DND-41 (cell line): ENCODE measurements around the gene GDPGP1.
A peak's percentile ranks its signal among the peaks of the same experiment; 100 is the strongest.
"Not testable (repeated sequence)": the region's sequence is repeated elsewhere in the genome, so short reads cannot be mapped to it uniquely, and the experiment has no call there.

Experiments
- ATAC-seq: fragments of 200-7000 bp; cut with Tn5 transposase; 3 replicates; pipeline ENCODE4 v1.9.1; 2021; ENCODE audit warnings: low read depth; ENCODE audit not compliant: insufficient read depth
- DNase-seq: peaks from one replicate; pipeline ENCODE4 v3.0.0-alpha.2; 2020
- H2AFZ ChIP-seq: 2 replicates; pipeline ENCODE4 v1.6.0; 2012; ENCODE audit warnings: low read depth, low read length
- H3K27ac ChIP-seq: 2 replicates; pipeline ENCODE4 v1.5.1; 2012; ENCODE audit warnings: low read length, inconsistent platforms
- H3K27me3 ChIP-seq: fragments of 200-600 bp; sonication (generic); 2 replicates; pipeline ENCODE4 v1.6.0; 2012; ENCODE audit warnings: low read length, mild to moderate bottlenecking, inconsistent platforms; ENCODE audit not compliant: insufficient read depth, poor library complexity
- H3K36me3 ChIP-seq: 2 replicates; pipeline ENCODE4 v1.5.1; 2012; ENCODE audit warnings: low read length, inconsistent platforms; ENCODE audit not compliant: insufficient read depth
- H3K4me1 ChIP-seq: 2 replicates; pipeline ENCODE4 v1.5.1; 2012; ENCODE audit warnings: mild to moderate bottlenecking, low read length; ENCODE audit not compliant: insufficient read depth
- H3K4me2 ChIP-seq: 2 replicates; pipeline ENCODE4 v1.6.0; 2012; ENCODE audit warnings: mild to moderate bottlenecking, moderate library complexity, low read length, inconsistent platforms; ENCODE audit not compliant: insufficient read depth
- H3K4me3 ChIP-seq, 2 experiments: fragments of 200-600 bp in 1 of 2; shearing (Covaris generic) in 1 of 2; 2 replicates each; pipeline ENCODE4 v1.5.1; 2012 to 2016; ENCODE audit warnings: inconsistent platforms in 2 of 2, low read length in 2 of 2, mild to moderate bottlenecking in 2 of 2, low read depth in 1 of 2, moderate library complexity in 1 of 2
- H3K79me2 ChIP-seq: 2 replicates; pipeline ENCODE4 v1.6.0; 2012; ENCODE audit warnings: low read length, inconsistent platforms; ENCODE audit not compliant: insufficient read depth
- H3K9ac ChIP-seq: 2 replicates; pipeline ENCODE4 v1.6.0; 2012; ENCODE audit warnings: low read depth, mild to moderate bottlenecking, inconsistent platforms, low read length, moderate library complexity
- H3K9me3 ChIP-seq: 2 replicates; pipeline ENCODE4 v1.5.1; 2012; ENCODE audit warnings: low read length, moderate library complexity, mild to moderate bottlenecking, inconsistent platforms; ENCODE audit not compliant: insufficient read depth, severe bottlenecking
- H4K20me1 ChIP-seq: 2 replicates; pipeline ENCODE4 v1.6.0; 2012; ENCODE audit warnings: low read length; ENCODE audit not compliant: insufficient read depth
- EZH2 ChIP-seq: IDR thresholded peaks from 3 replicates; pipeline ENCODE4 v1.6.1; 2012; ENCODE audit warnings: borderline replicate concordance, low read depth, mild to moderate bottlenecking, moderate library complexity, low read length, inconsistent platforms; ENCODE audit not compliant: severe bottlenecking
- TF ChIP-seq, protein P1 (sequence below): IDR thresholded peaks from 2 replicates; pipeline ENCODE4 v1.5.1; 2012; ENCODE audit warnings: borderline replicate concordance, low read length, moderate library complexity, mild to moderate bottlenecking; ENCODE audit not compliant: poor library complexity, severe bottlenecking; ENCODE audit errors: extremely low read depth

The GDPGP1 gene

GRCh38 chr15:90293040-90293810, 59.2 kb downstream of the GDPGP1 start:
- not testable (repeated sequence) for H3K9me3 ChIP-seq, ATAC-seq, H3K27me3 ChIP-seq, H3K79me2 ChIP-seq, H3K4me2 ChIP-seq, H3K36me3 ChIP-seq, H4K20me1 ChIP-seq, H3K4me1 ChIP-seq, H3K4me3 ChIP-seq, H3K9ac ChIP-seq, H3K27ac ChIP-seq
- TF ChIP-seq, protein P1, sequence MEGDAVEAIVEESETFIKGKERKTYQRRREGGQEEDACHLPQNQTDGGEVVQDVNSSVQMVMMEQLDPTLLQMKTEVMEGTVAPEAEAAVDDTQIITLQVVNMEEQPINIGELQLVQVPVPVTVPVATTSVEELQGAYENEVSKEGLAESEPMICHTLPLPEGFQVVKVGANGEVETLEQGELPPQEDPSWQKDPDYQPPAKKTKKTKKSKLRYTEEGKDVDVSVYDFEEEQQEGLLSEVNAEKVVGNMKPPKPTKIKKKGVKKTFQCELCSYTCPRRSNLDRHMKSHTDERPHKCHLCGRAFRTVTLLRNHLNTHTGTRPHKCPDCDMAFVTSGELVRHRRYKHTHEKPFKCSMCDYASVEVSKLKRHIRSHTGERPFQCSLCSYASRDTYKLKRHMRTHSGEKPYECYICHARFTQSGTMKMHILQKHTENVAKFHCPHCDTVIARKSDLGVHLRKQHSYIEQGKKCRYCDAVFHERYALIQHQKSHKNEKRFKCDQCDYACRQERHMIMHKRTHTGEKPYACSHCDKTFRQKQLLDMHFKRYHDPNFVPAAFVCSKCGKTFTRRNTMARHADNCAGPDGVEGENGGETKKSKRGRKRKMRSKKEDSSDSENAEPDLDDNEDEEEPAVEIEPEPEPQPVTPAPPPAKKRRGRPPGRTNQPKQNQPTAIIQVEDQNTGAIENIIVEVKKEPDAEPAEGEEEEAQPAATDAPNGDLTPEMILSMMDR, result peak; percentile 75
- peak overlapping the region; percentile 38; the same call in 1 of the 2 replicates for H2AFZ ChIP-seq
- peak; percentile 67 for DNase-seq

- H2AFZ ChIP-seq, result no peak overlapping the region
- H3K36me3 ChIP-seq, result no peaks in the 10 kb centered on the region
- ATAC-seq (no peak), DNase-seq (no peak)
- no peak overlapping the region for H3K4me2 ChIP-seq
- H3K4me3 ChIP-seq, result no peak overlapping the region
- H3K79me2 ChIP-seq, result no peaks in the 10 kb centered on the region
- no peak overlapping the region for H3K27ac ChIP-seq
- H3K4me1 ChIP-seq, result no peaks in the 10 kb centered on the region
- no peak for TF ChIP-seq EZH2
- TF ChIP-seq, protein P1, result no peak
- no peaks in the 10 kb centered on the region for H4K20me1 ChIP-seq
- no peaks in the 10 kb centered on the region for H3K9me3 ChIP-seq
- H3K27me3 ChIP-seq, result no peaks in the 10 kb centered on the region
- no peak overlapping the region for H3K9ac ChIP-seq
These were observed 60.1 kb downstream of the GDPGP1 start for GRCh38 chr15:90294159-90294558.

- no peak overlapping the region for H2AFZ ChIP-seq
- H3K27me3 ChIP-seq, result no peaks in the 10 kb centered on the region
- H3K36me3 ChIP-seq, result no peaks in the 10 kb centered on the region
- H3K79me2 ChIP-seq, result no peaks in the 10 kb centered on the region
- H4K20me1 ChIP-seq, result no peaks in the 10 kb centered on the region
- no peaks in the 10 kb centered on the region for H3K4me1 ChIP-seq
- ATAC-seq (no peak), DNase-seq (no peak)
- H3K27ac ChIP-seq, result no peak overlapping the region
- H3K4me2 ChIP-seq, result no peak overlapping the region
- H3K9me3 ChIP-seq, result no peaks in the 10 kb centered on the region
- no peak overlapping the region for H3K9ac ChIP-seq
- H3K4me3 ChIP-seq, result no peak overlapping the region
- TF ChIP-seq EZH2, result no peak
- TF ChIP-seq, protein P1, result no peak
These were observed 60.7 kb downstream of the GDPGP1 start for GRCh38 chr15:90294601-90295269.
